Measurements from ENCODE around the gene DNAJB13. TPM values are rescaled to one million over a fixed set of nuclear protein-coding genes. Genes with fewer than 3 reads are reported as not detected.

DNAJB13 gene
- total and polyA plus RNA-seq, 2 of the 13 experiments (the other 11 are each of a cell fraction or from before 2014, with no cell fraction given): 2.3 TPM; not detected in 1

- TF ChIP-seq ZNF646 (CRISPR knock-in tag; IDR thresholded peaks at IDR 0.05): no peak
- TF ChIP-seq ZHX1 (CRISPR knock-in tag; IDR thresholded peaks at IDR 0.05; ENCODE audit: low read depth): 0 out of 2 replicates have a peak, but pooled peaks have one; percentile 67
- peak; percentile 64; the same call in 1 of the 2 replicates for TF ChIP-seq NR1H2 (CRISPR knock-in tag; IDR thresholded peaks at IDR 0.05; ENCODE audit: borderline replicate concordance, low read depth)
- no peak for TF ChIP-seq SMARCC2 (IDR thresholded peaks at IDR 0.05)
- peak; percentile 81; the same call in 1 of the 2 replicates for TF ChIP-seq SNAI1 (CRISPR knock-in tag; IDR thresholded peaks at IDR 0.05; ENCODE audit: borderline replicate concordance)
- no peak for TF ChIP-seq ZNF12 (CRISPR knock-in tag; IDR thresholded peaks at IDR 0.05)
- TF ChIP-seq, protein P1, sequence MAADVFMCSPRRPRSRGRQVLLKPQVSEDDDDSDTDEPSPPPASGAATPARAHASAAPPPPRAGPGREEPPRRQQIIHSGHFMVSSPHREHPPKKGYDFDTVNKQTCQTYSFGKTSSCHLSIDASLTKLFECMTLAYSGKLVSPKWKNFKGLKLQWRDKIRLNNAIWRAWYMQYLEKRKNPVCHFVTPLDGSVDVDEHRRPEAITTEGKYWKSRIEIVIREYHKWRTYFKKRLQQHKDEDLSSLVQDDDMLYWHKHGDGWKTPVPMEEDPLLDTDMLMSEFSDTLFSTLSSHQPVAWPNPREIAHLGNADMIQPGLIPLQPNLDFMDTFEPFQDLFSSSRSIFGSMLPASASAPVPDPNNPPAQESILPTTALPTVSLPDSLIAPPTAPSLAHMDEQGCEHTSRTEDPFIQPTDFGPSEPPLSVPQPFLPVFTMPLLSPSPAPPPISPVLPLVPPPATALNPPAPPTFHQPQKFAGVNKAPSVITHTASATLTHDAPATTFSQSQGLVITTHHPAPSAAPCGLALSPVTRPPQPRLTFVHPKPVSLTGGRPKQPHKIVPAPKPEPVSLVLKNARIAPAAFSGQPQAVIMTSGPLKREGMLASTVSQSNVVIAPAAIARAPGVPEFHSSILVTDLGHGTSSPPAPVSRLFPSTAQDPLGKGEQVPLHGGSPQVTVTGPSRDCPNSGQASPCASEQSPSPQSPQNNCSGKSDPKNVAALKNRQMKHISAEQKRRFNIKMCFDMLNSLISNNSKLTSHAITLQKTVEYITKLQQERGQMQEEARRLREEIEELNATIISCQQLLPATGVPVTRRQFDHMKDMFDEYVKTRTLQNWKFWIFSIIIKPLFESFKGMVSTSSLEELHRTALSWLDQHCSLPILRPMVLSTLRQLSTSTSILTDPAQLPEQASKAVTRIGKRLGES (CRISPR knock-in tag; IDR thresholded peaks at IDR 0.05; ENCODE audit: borderline replicate concordance): peak; percentile 91; the same call in 1 of the 2 replicates
- peak; percentile 21; the same call in 1 of the 2 replicates for TF ChIP-seq ZNF660 (CRISPR knock-in tag; IDR thresholded peaks at IDR 0.05; ENCODE audit: borderline replicate concordance, low read depth)
- no peak for TF ChIP-seq U2AF1 (optimal IDR thresholded peaks at IDR 0.05; ENCODE audit: low read depth, low read length)
- peak; percentile 55 for TF ChIP-seq ZIK1 (CRISPR knock-in tag; IDR thresholded peaks at IDR 0.05; ENCODE audit: borderline replicate concordance, low read depth)
- no peak for TF ChIP-seq CCAR2 (optimal IDR thresholded peaks at IDR 0.05; ENCODE audit: low read depth, low read length)
- peak; percentile 59; the same call in 1 of the 2 replicates for TF ChIP-seq ZNF441 (CRISPR knock-in tag; IDR thresholded peaks at IDR 0.05; ENCODE audit: borderline replicate concordance)
- peak; percentile 68; the same call in 1 of the 2 replicates for TF ChIP-seq RFX1 (IDR thresholded peaks at IDR 0.05)
- 0 out of 2 replicates have a peak, but pooled peaks have one; percentile 70 for TF ChIP-seq ZNF180 (CRISPR knock-in tag; IDR thresholded peaks at IDR 0.05; ENCODE audit: borderline replicate concordance, low read depth)
- TF ChIP-seq ZNF83 (CRISPR knock-in tag; IDR thresholded peaks at IDR 0.05; ENCODE audit: borderline replicate concordance): no peak
- peak; percentile 83; the same call in 1 of the 2 replicates for TF ChIP-seq ERF (CRISPR knock-in tag; IDR thresholded peaks at IDR 0.05)
- peak; percentile 84 for TF ChIP-seq ZBTB7B (CRISPR knock-in tag; IDR thresholded peaks at IDR 0.05)
Measured at GRCh38 chr11:73982990-73983740, 32.3 kb downstream of the DNAJB13 start (continued).

Data from HepG2 (cell line).